HG03565 (cell line): ENCODE results near the gene CEP41.

Experiments
- ATAC-seq: cut with Tn5 transposase; IDR thresholded peaks from one replicate; pipeline ENCODE4 v1.9.1; 2021; ENCODE audit warnings: mild to moderate bottlenecking, moderate library complexity; ENCODE audit not compliant: unreplicated experiment

Gene CEP41

DNA sequence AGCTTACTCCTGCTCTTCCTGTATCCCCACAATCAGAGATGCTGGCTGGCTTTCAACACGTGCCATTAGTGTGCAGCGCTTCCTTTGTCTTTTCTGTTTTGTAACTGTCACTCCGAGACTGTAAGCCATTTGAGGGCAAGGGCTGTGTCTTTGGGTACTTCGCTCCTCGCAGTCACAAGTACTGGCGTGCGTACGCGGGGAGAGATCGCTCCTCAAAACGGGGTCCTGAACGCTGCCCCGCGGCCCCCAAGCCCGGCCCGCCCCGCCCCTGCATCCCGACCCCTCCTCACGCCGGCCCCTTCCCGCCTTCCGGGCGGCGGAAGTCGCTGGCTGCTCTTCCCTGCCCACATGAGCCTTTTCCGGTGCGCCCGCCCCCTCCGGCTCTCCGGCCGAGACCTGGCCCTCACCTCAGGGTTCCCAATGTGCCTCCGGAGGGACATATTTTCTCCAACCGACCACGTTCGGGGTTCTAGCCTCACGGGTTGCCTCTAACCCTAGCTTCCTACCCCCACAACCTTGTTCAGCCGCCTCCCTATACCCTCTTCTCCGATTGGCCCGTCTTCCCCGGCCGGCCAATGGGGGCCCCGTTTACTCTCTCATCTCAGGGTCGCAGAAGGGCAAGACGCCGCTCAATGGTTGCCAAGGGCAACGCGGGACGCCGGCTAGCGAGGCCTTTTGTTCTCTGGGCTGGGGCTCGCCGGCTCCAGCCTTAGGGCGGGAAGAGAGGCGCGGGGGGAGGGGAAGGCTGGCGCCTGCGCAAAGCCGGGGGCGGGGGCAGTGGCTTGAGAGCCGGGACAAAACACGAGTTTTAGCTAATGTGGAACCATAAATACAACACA lies at the start of gene CEP41:
Gene CEP41 (minus strand): TSS at position 490 of the 839 bp plus-strand sequence. CDS start 50 bp downstream, at position 440.
- peak; percentile 94 for ATAC-seq

DNA sequence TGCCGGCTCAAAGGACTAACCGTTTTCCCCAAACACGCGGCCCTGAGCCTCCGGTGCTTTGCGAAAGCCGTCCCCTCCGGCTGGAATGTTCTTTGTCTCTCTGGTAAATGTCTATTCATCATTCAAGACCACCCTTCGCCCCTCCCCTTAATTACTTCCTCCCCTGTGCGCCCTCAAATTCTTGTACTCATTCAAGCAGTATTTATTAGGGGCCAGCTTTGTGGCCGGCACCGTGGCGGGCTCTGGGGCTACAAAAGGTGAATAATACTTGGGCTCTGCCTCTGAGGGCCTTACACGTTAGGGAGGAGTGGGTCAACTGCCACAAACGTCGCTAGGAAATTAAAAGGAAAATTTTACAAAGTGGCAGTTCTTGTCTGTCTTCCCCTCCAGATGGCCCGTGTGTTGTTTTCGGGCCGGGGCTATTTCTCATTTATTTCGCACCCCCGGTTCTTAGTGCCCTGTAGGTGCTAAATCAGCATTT lies 49.5 kb upstream of the CEP41 start:
- ATAC-seq, result no peak

DNA sequence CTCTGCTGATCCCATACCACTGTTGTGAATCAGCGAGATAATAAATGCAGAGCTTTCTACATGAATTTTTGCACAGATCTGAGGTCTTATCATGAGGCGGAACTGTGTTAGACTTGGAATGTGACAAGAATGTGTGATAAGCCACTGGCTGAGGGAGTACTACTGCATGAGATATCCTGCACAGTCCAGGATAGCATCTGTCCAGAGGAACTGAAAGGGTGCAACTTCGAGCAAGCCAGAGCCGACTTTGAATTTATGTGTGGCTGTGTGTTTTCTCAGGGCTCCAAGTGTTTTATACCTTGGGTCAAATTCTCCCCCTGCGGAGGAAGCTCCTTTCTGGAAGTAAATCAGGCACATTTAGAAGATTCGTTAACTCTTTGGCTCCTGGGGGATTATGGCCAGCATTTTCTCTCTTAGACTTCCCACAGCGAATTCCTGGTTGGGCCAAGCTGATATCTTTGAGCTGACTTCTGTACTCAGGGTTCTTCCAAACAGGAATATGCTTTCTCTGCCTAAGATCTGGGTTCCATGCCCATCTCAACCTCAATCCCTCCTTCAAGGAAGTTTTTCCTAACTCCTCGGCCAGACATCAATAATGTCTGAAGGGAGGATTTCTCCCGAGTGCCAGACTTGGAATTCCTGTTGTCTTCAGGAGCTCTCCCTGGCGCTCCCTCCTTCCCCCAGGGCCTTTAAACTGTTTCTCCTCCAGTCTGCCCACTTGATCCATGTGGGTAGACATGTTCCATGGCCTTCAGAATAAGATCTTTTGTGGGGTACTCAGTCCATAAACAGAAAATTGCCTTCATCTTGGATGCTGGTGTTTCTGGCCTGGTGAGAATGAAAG lies 48.5 kb upstream of the CEP41 start:
- no peak for ATAC-seq

DNA sequence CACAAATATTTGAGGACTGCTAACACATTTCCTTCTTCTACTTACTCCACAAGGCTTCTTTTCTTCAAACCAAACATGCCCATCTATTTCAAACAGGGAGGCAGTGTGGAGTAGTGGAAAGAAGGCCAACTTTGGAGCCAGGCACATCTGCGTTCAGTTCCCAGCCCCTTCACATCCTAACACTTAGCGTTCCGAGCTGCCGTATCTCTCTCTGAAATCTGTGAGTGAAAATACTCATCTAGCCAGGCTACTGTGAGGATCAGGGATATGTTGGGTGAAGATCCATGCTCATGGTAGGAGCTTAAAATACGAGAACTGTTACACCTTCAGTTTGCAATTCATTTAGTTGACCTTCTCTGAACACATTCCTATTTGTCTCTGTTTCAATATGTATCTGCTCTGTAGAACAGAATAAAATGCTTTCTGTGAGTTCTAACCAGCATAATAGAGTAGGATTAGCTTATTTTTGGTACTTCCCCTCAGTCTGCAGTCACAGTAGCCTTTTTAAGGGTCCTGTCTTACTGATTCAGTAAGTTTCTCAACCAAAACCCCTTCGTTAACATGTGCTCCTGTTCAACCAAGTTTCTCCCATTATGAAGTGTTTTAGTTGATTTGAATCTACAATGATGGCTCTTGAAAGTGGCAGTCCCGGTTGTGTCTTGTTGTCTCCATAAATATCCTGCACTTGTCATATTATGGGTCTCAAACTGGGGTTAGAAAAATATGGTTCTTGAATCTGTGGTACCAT lies 47.8 kb upstream of the CEP41 start:
- no peak for ATAC-seq

DNA sequence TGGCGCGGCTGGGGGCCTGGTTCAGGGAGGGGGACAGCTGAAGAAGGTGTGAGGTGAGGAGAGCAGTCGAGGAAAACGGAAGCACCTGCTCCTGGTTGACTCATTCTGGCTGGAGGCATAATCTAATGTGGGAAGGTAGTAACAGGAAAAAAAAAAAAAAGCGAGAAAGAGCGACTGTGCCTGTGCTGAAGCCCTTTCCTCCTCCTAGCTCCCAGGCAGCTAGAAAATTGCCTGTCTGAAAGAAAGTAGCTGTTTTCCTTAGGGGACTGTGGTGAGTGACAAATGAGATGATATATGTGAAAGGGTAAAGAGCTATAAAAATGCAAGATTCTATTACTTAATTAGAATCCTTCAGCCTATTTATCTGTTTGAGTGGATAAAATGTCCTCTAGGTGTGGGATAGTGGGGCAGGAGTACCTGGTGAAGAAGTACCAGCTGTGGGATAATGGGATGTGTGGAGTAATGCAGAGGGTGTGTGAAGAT lies 46.2 kb upstream of the CEP41 start:
- ATAC-seq, result no peak

GRCh38 chr7:130486114-130486953 lies 45.5 kb upstream of the CEP41 start:
- no peak for ATAC-seq

- no peak for ATAC-seq
These were observed 44.9 kb upstream of the CEP41 start for GRCh38 chr7:130485734-130486113.

- no peak for ATAC-seq
These were observed 42.2 kb upstream of the CEP41 start for GRCh38 chr7:130483031-130483430.

GRCh38 chr7:130481898-130482297 lies 41.1 kb upstream of the CEP41 start:
- ATAC-seq, result no peak

DNA sequence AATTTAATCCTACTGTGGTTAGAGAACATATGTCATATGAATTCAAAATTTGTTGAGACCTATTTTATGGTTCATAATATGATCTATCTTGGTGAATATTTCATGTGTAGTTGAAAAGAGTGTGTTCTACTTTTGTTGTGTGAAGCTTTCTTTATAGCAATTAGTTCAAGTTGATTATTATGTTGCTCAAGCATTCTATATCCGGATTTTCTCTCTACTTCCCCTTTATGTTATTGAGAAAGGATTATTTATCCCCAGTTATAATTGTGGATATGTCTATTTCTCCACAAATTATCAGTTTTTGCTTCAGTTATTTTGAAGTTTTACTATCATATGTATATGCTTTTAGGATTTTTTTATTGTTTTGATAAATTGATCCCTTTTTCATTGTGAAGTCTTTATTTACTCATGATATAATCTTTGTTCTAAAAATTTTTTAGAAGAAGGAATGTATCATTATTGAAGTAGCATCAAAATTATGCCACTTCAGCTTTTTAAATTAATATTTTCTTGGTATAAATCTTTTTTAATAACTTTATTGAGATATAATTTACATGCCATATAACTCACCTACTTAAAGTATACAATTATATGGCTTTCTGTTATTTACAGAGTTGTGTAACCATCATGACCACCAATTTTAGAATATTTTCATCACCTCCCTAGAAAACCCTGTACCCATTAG lies 39.0 kb upstream of the CEP41 start:
- no peak for ATAC-seq

GRCh38 chr7:130478991-130479390 lies 38.2 kb upstream of the CEP41 start:
- ATAC-seq, result no peak

DNA sequence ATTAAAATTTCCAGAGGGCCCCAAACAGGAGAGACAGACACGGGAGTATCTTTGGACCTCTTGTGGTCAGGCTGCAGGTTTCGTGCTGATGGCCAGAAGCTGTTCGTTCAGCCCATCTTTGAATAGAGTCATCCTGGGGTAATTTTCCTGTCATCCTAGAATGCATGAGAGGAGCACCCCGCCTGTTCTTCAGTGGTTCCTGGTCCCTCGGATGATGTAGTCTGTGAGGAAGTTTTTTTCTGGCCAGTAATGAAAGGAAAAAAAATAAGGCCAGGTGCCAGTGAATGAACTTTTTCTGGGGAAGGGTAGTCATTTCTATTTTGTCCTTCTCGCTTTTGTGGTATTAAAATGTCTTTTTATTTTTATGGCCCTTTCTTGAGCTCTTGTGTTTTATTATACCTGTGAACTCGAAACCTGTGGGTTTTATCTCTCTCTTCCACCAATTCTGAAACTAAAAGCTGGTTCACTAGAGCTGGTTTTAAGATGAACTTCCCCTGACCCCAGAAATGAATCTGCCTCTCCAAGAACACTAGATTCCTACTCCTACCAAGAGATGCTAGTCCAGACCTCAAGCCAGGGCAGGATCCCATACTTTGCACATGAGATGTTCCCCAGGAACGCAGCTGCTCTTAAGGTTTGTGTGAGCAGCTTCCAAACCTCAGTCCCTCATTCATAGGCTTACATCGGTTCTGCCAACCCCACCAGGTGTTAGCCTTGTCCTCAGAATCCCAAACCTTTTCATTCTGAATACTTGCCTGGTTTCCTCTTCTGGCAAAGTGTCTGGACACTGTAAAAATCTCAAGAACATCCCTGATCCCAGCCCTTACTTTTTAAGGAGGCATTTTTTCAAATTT lies 35.7 kb upstream of the CEP41 start:
- ATAC-seq, result peak; percentile 82

GRCh38 chr7:130475776-130476175 lies 35.0 kb upstream of the CEP41 start:
- no peak for ATAC-seq

DNA sequence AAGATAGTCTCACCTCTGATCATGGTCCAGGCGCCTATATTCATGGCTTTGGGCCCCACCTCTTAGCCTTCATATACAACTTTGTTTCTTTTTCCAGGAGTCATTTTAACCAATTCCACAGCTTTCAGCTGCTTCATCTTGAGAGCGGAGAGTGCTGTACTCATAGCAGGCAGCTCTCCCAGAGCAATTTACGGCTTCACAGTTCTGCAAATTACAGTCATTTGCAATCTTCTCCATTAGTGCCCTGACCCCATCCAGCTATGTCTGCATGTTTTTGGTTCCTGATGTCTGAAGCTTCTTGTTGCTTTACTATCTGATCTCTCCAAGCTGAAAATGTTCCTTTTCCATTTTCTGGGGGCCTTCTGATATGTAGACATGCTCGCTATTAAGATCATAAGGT lies 33.1 kb upstream of the CEP41 start:
- ATAC-seq, result no peak

DNA sequence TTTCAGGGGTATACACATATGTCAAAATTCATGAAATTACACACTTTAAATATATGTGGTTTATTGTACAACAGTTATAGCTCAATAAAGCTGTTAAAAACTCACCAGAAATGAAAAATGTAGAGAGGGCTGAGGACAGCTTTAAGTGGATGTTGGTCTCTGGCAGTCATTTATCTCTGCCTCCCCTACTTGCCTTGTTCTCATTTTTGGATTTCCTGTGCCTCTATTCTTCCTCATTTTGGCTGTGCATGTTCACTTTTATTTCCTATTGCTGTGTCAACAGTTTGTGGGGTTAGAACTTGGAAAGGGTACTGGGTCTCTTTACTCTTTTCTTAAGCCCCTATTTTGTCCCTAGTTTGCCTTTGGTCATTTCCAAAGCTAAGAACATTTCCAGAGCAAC lies 32.5 kb upstream of the CEP41 start:
- ATAC-seq, result no peak

GRCh38 chr7:130471974-130472373 lies 31.2 kb upstream of the CEP41 start:
- no peak for ATAC-seq

DNA sequence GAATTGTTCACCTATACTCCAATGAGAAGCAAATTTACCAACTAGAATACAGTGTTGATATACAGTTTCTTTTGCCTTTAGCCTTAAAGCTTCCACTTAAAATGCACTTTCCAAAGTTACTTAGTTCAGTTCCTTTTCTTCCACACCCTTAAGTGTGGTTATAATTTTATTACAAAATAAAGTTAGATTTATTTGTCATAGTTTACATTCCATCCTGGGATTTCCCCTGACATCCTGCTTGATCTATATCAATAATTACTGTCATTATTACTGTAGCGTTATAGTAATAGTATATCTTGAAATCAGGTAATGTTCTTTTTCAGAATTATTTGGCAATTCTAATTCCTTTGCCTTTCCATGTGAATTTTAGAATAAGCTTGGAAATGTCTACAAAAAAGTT lies 27.8 kb upstream of the CEP41 start:
- no peak for ATAC-seq

DNA sequence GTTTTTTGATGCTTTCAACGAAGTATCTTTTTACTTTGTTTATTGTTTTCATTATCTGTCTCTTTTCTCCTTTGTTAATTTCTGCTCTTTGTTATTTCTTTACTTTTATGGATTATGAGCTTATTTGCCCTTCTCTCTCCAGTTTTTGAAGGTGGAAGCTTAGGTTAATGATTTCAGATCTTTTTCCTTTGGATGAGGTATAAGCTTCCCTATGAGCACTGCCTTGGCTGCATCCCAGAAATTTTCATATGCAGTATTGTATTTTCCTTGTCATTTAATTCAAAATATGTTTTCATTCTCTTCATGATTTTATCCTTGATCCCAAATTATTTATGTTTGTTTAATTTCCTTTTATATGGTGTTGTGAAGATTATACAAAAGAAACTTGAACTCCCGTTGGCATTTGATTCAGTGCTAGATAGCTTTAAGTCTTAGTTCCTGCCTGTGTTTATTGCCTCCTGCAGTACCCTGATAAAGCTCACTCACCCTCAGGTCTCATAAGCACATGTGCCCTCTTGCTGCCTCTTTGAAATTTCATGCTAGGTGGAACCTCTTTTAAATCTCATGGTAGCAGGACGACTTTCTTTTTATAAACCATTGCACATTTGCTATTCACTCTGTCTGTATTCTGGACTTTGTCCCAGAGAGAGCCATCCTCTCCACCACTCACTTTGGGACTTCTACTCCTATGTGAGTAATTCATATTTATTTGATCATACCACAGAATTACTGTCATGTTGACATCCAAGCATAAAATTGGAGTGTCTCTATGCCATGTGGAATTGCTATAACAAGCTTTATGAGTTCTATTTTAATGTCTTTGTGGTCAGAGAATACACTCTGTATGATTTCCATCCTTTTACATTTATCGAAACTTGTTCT lies 23.0 kb upstream of the CEP41 start:
- no peak for ATAC-seq
